ENCODE data around the gene GALNT10.

The GALNT10 gene

DNA sequence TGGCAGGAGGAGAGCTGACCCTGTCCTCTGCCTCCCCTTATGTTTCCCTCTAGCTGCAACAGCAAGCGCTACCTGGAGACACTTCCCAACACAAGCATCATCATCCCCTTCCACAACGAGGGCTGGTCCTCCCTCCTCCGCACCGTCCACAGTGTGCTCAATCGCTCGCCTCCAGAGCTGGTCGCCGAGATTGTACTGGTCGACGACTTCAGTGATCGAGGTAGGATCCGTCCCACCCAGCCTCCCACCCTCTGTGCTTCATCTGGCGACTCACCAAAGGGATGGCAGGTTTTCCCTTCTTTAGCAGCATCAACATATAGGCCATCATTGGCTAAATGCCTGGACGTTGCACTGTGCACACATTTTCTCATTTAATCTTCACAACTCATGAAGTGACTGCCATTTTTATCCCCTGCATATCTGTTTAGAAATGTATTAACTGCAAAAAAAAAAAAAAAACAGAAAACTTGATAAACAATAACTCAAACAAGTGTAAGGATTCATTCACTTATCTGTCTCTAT lies 139.0 kb downstream of the GALNT10 start:
- H3K36me3 ChIP-seq (ENCODE audit: control insufficient read depth, insufficient read depth, low read length): peaks cover 19% of the 10 kb centered on the region
- no peak for DNase-seq (ENCODE audit: extremely low read depth, insufficient read length)
- TF ChIP-seq, protein P1, sequence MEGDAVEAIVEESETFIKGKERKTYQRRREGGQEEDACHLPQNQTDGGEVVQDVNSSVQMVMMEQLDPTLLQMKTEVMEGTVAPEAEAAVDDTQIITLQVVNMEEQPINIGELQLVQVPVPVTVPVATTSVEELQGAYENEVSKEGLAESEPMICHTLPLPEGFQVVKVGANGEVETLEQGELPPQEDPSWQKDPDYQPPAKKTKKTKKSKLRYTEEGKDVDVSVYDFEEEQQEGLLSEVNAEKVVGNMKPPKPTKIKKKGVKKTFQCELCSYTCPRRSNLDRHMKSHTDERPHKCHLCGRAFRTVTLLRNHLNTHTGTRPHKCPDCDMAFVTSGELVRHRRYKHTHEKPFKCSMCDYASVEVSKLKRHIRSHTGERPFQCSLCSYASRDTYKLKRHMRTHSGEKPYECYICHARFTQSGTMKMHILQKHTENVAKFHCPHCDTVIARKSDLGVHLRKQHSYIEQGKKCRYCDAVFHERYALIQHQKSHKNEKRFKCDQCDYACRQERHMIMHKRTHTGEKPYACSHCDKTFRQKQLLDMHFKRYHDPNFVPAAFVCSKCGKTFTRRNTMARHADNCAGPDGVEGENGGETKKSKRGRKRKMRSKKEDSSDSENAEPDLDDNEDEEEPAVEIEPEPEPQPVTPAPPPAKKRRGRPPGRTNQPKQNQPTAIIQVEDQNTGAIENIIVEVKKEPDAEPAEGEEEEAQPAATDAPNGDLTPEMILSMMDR (IDR thresholded peaks at IDR 0.05; ENCODE audit: insufficient read depth, low read length, poor library complexity, severe bottlenecking): no peak
- H3K4me3 ChIP-seq (replicated peaks; ENCODE audit: low read depth, low read length): no peak overlapping the region
- H3K27me3 ChIP-seq (replicated peaks; ENCODE audit: control insufficient read depth, insufficient read depth, low read length): no peaks in the 10 kb centered on the region

DNA sequence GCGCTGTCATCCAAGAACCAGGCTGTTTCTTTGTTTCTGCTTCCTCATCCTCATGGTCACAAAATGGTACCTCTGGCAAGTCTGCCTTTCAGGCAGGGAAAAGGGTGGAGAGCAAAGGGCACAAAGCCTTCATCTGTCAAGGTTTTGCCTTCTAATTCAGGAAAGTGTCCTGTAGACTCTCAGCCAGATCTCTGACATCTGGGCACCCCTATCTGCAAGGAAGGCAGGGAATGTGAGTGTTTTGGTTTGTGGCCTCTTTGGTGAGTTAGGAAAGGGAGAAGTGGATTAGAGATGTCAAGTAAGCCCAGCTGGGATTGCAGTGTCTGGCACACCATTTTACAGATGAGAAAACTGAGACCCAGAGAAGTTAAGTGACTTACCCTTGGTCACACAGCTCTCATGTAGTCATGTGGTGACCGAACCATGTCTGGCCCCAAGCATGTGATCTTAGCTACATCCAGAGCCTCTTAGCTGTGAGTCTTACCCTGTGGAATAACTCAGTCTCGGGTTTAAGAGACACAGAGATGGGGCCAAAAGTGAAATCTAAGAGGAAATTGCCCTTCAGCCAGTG lies 139.6 kb downstream of the GALNT10 start:
- Histone ChIP-seq H3K27me3 (replicated peaks; ENCODE audit: control insufficient read depth, insufficient read depth, low read length) (no peaks in the 10 kb centered on the region), H3K4me3 (replicated peaks; ENCODE audit: low read depth, low read length) (no peak overlapping the region), H3K36me3 (ENCODE audit: control insufficient read depth, insufficient read depth, low read length) (peaks cover 19% of the 10 kb centered on the region)
- no peak for DNase-seq (ENCODE audit: extremely low read depth, insufficient read length)
- TF ChIP-seq, protein P1 (IDR thresholded peaks at IDR 0.05; ENCODE audit: insufficient read depth, low read length, poor library complexity, severe bottlenecking): no peak

DNA sequence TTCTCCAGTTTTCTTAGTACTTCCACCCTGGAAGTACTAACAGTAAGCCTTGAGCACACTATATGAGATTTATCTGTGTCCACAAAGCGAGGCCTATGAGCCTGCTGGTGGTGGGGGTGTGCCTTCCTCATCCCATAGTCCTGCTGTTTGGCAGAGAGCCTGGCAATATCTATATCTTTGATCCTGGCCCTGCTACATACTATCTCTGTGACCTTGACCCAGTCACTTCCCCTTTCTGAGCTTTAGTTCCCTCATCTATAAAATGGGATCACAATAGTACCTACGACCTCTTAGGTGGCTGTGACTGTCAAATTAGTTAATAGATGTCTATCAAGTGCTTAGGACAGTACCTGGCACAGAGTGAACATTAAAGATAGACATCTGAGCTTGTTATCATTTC lies 140.7 kb downstream of the GALNT10 start:
- H3K27me3 ChIP-seq (replicated peaks; ENCODE audit: control insufficient read depth, insufficient read depth, low read length): no peaks in the 10 kb centered on the region
- DNase-seq (ENCODE audit: extremely low read depth, insufficient read length): no peak
- TF ChIP-seq, protein P1 (IDR thresholded peaks at IDR 0.05; ENCODE audit: insufficient read depth, low read length, poor library complexity, severe bottlenecking): no peak

DNA sequence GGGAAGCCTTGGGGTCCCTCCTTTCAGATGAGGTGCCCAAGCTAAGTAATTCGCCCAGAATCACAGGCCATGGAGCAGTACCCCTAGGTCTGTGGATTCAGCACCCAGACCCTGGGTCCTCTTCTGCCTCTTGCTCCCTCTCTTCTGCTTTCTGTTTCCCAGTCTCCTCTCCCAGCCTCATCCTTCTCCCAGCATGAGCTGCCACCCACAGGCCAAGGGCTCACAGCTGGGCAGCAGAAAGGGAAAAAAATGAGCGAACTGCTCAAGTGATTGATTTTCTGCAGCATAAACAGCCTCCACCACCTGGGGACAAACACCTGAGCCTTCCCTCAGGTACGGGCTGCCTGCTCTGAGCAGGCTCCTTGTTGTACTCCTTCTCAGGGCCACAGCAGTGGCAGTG lies 141.4 kb downstream of the GALNT10 start:
- Histone ChIP-seq H3K4me3 (replicated peaks; ENCODE audit: low read depth, low read length) (no peak overlapping the region), H3K27me3 (replicated peaks; ENCODE audit: control insufficient read depth, insufficient read depth, low read length) (no peaks in the 10 kb centered on the region), H3K36me3 (ENCODE audit: control insufficient read depth, insufficient read depth, low read length) (peaks cover 19% of the 10 kb centered on the region)
- DNase-seq (ENCODE audit: extremely low read depth, insufficient read length): no peak
- TF ChIP-seq, protein P1 (IDR thresholded peaks at IDR 0.05; ENCODE audit: insufficient read depth, low read length, poor library complexity, severe bottlenecking): no peak

More for the DNA sequence above, 140.7 kb downstream of the GALNT10 start:
- Histone ChIP-seq H3K4me3 (replicated peaks; ENCODE audit: low read depth, low read length) (no peak overlapping the region), H3K36me3 (ENCODE audit: control insufficient read depth, insufficient read depth, low read length) (peaks cover 19% of the 10 kb centered on the region)

DNA sequence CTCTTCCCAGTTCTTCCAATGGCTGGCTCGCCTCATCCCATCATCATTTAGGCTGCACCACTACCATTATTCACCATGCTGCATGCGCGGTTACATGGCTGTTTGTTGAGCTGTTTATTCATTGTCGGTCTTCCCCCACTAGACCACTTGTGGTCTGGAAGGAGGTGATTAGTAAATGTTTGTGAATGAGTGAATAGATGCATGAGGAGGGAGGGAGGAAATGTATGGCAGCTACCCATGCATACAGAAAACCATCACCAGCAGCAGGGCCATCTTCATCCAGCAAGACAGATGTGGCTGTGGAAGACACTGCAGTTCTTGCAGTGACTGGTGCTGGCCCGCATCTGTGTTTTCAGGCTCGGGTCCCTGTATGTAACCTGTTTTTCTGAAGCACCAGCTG lies 141.9 kb downstream of the GALNT10 start:
- Histone ChIP-seq H3K4me3 (replicated peaks; ENCODE audit: low read depth, low read length) (no peak overlapping the region), H3K27me3 (replicated peaks; ENCODE audit: control insufficient read depth, insufficient read depth, low read length) (no peaks in the 10 kb centered on the region), H3K36me3 (ENCODE audit: control insufficient read depth, insufficient read depth, low read length) (peaks cover 19% of the 10 kb centered on the region)
- TF ChIP-seq, protein P1 (IDR thresholded peaks at IDR 0.05; ENCODE audit: insufficient read depth, low read length, poor library complexity, severe bottlenecking): no peak
- peak; percentile 35 for DNase-seq (ENCODE audit: extremely low read depth, insufficient read length)

DNA sequence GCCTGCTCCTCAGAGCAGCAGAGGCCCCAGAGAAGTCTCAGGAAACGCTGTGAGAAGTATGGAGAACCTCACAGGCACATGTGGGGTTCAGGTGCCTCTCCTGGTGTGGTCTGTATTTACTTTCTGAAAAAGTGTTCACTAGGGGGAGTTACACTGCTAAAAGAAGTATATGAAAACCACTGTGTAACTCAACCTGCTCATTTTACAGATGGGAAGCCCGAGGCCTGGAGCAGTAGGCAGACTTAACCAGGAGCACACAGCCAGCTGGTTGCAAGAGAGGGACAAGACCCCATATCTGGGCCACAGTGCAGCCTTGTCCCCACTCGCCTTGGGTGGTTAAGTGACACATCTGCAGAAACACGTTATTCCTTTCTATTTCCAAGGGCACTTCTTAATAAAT lies 142.5 kb downstream of the GALNT10 start:
- DNase-seq (ENCODE audit: extremely low read depth, insufficient read length): no peak
- TF ChIP-seq, protein P1 (IDR thresholded peaks at IDR 0.05; ENCODE audit: insufficient read depth, low read length, poor library complexity, severe bottlenecking): no peak
- no peak overlapping the region for H3K4me3 ChIP-seq (replicated peaks; ENCODE audit: low read depth, low read length)
- H3K27me3 ChIP-seq (replicated peaks; ENCODE audit: control insufficient read depth, insufficient read depth, low read length): no peaks in the 10 kb centered on the region
- peaks cover 19% of the 10 kb centered on the region for H3K36me3 ChIP-seq (ENCODE audit: control insufficient read depth, insufficient read depth, low read length)

All from GM06990 (cell line).